NAMALWA (cell line): ENCODE measurements around the gene ZNF787.
"Not testable (repeated sequence)": the region's sequence is repeated elsewhere in the genome, so short reads cannot be mapped to it uniquely, and the experiment has no call there.

Experiments
- DNase-seq: peaks from one replicate; pipeline ENCODE4 v3.0.0-alpha.2; 2015; ENCODE audit warnings: low spot score

ZNF787 gene

GRCh38 chr19:56121180-56122167 lies at the start of gene ZNF787:
ZNF787 (minus strand) TSS chr19:56121295; CDS start chr19:56103217, 18,078 bp downstream.
- peak; percentile 97 for DNase-seq

DNA sequence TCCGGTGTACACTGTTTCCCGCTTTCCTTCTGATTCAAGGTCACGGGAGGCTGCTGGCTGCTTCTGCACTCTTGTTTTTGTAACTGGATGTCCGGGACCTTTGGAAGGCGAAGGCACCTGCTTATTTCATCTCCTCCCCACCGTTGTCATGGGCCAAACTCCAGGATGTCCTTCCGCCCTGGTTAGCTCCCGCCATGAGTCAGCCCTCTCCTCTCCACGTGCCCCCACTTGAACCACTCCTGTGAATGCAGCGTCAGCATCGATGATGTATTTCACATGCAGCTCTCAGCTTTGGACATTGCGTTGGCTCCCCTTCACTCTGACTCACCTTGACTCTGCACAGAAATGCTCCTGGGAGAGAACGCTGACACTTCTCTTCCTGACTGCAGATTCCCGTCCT lies 49.2 kb upstream of the ZNF787 start:
- no peak for DNase-seq

GRCh38 chr19:56167064-56167578 lies 46.0 kb upstream of the ZNF787 start:
- DNase-seq: no peak

DNA sequence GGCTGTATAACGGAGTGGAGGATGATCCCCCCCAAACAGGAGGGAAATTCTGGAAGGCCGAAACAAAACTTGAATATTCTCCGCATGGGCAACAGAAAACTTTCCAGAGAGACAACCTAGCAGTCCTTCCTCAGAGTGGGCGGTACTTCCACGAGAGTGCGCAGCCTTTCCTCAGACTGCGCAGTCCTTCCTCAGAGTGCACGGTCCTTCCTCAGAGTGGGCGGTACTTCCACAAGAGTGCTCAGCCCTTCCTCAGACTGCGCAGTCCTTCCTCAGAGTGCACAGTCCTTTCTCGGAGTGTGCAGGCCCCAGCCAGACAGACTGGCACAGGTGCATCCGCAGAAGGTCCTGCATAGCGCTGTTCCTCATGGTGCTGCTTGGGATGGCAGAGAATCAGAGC lies 42.0 kb upstream of the ZNF787 start:
- no peak for DNase-seq

DNA sequence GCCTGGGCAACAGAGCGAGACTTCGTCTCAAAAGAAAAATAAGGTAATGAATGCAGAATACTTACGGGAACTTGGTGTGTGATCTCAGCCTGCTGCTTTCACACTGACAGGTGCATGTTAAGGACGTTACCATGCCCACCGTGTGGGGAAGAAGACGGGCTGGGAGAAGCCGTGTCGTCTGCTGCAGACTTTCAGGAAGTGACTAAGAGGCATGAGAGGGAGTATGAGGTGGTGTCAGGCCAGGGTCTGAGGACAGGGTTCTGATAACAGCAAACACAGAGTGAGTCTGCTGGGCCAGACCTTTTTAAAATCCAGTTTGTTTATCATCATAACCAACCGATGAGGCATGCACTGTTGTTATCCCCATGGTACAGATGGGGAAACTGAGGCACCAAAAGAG lies 41.2 kb upstream of the ZNF787 start:
- no peak for DNase-seq

DNA sequence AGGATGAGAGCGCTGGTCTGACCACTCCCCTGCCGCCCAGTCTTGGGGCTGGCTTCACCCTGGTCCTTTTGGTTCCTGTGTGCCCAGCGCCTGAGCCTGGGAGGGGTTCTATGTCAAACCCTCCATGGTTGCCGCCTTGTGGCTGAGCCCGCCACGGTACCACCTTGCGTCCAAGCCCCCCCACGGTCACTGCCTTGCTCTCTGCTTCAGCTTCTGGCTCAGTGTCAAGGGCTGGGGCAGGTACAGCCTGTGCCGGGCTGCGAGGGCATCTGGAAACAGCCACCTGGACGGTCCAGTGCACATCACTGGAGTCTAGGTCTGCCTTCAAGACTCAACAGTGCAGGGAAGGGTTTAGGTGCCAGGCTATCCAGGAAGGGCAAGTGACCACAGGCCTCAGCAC lies 40.4 kb upstream of the ZNF787 start:
- no peak for DNase-seq

DNA sequence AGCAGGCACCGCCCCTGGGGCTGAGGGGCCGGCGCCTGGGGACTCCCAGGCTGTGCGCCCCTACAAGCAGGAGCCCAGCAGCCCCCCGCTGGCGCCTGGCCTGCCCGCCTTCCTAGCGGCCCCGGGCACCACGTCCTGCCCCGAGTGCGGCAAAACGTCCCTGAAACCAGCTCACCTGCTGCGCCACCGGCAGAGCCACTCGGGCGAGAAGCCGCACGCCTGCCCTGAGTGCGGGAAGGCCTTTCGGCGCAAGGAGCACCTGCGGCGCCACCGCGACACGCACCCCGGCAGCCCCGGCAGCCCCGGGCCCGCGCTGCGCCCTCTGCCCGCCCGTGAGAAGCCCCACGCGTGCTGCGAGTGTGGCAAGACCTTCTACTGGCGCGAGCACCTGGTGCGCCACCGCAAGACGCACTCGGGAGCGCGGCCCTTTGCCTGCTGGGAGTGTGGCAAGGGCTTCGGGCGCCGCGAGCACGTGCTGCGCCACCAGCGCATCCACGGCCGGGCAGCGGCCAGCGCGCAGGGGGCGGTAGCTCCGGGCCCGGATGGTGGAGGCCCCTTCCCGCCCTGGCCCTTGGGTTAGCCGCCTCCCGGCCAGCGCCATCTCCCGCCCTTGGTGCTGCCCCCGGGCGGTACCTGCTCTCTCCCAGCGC lies 38.7 kb upstream of the ZNF787 start:
- DNase-seq: no peak

- DNase-seq: no peak
These were observed 38.0 kb upstream of the ZNF787 start for GRCh38 chr19:56159009-56159559.

- DNase-seq: no peak
These were observed 37.2 kb upstream of the ZNF787 start for GRCh38 chr19:56158170-56158757.

GRCh38 chr19:56156768-56157167 lies 35.7 kb upstream of the ZNF787 start:
- DNase-seq: no peak

DNA sequence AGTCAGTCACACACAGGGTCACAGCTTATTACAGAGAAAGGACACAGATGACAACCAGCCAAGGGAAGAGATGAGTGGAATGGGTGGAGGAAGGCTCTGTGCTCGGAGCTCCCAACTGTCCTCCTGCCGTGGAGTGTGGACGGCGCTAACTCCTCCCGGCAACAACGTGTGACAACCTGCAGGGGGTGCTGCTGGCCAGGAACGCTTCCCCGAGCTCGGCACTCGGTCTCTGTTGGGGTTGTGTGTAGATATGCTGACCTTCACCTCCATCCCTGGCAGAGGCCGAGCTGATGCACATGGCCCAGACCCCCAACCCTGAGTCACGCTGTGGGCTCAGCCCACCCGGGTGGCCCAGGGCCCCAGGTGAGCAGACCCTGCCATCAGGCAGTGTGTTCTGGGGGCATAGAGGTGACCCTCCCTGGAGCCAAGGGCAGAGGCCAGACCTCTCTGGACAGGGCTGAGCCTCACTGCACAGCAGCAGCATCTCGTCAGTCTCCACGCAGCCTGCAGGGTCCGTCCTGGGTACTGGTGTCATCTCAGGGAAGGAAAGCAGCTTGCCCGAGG lies 34.1 kb upstream of the ZNF787 start:
- no peak for DNase-seq

DNA sequence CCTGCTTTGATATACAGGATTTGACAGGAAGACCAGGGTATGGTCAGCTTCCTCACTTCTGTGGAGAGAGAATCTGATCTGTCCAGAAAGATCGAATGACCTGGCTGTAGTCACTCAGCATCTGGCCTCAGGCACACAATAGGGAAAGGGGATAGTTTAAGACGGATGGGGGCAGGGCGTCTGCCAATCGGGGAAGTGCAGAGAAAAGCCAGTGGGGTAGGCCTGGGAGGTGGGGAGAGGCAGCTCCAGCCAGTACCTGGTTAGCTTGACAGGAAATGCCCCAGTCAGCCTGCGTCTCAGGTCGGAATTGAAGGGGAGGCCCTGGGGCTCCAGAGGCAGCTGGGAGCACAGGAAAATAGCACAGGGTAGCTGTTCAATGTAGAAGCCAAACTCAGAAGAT lies 32.4 kb upstream of the ZNF787 start:
- no peak for DNase-seq

DNA sequence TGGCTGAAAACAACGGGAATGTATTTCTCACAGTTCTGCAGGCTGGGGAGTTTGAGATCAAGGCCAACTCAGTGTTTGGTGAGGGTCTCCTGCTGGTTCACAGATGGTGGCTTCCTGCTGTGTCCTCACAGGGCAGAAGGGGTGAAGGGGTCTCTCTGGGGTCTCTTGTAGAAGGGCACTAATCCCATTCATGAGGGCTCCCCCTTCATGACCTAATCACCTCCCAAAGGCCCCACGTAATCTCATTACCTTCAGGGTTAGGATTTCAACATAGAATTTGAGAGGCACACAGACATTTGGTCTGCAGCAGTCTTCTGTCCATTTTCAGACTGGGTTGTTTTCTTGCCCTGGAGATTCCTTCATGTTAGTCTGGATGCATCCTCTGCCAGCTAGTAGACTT lies 31.5 kb upstream of the ZNF787 start:
- DNase-seq: no peak

GRCh38 chr19:56150358-56150757 lies 29.3 kb upstream of the ZNF787 start:
- DNase-seq: no peak

DNA sequence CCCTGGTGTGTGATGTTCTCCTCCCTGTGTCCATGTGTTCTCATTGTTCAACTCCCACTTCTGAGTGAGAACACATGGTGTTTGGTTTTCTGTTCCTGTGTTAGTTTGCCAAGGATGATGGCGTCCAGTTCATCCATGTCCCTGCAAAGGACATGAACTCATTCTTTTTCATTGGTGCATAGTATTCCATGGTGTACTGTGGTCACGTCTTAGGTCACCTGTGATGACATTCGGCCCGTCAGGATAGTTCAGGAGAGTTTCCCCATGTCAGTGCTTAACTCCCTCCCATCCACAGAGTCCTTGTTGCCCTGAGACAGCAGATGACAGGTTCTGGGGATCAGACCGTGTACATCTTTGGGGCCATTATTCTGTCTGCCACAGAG lies 28.6 kb upstream of the ZNF787 start:
- DNase-seq: no peak

DNA sequence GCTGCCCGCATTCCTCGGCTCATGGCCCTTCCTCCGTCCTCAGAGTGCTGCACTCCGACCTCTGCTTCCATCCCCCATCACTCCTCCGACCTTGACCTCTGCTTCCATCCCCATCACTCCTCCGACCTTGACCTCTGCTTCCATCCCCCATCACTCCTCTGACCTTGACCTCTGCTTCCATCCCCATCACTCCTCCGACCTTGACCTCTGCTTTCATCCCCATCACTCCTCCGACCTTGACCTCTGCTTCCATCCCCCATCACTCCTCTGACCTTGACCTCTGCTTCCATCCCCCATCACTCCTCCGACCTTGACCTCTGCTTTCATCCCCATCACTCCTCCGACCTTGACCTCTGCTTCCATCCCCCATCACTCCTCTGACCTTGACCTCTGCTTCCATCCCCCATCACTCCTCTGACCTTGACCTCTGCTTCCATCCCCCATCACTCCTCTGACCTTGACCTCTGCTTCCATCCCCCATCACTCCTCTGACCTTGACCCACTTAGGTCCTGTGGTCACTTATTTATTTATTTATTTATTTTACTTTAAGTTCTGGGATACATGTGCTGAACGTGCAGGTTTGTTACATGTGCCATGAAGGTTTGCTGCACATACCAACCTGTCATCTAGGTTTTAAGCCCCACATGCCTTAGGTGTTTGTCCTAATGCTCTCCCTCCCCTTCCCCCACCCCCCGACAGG lies 28.0 kb upstream of the ZNF787 start:
- not testable (repeated sequence) for DNase-seq

GRCh38 chr19:56148096-56148495 lies 27.0 kb upstream of the ZNF787 start:
- no peak for DNase-seq

DNA sequence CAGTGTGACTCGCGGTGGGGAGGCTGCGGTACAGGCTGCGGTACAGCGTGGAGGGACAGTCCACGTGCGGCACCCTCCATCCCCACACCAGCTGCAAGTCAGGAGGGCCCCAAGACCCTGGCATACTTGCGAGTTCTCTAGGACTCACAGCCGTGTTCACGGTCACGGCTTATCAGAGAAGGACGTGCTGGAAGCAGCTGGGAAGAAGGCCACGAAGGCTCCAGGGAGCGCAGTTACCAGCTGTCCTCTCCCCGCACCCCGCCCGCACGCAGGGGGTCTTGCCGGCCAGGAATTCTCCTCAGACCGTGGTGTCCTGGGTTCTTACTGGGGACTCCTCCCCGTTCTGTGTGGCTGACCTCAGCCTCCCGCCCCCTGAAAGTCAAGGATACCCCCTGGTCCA lies 26.2 kb upstream of the ZNF787 start:
- no peak for DNase-seq

GRCh38 chr19:56146904-56147303 lies 25.8 kb upstream of the ZNF787 start:
- DNase-seq: no peak

GRCh38 chr19:56145698-56146097 lies 24.6 kb upstream of the ZNF787 start:
- DNase-seq: no peak

DNA sequence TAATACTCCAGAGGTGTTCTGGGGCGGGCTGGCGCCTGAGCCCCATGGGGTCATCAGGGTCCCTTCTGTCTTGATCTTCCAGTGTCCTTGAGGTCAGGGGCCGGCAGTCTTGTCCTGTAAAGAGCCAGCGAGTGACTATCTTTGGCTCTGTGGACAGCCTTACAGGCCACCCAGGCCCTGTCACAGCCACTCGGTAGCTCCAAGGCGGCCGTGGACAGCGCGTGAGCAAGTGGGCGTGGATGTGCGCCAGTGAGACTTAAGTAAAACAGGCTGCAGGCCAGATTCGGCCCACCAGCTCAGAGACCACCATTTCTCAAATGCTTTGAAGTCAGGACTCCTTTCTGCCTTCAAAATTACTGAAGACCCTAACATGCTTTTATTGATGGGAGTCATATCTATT lies 23.7 kb upstream of the ZNF787 start:
- DNase-seq: no peak

DNA sequence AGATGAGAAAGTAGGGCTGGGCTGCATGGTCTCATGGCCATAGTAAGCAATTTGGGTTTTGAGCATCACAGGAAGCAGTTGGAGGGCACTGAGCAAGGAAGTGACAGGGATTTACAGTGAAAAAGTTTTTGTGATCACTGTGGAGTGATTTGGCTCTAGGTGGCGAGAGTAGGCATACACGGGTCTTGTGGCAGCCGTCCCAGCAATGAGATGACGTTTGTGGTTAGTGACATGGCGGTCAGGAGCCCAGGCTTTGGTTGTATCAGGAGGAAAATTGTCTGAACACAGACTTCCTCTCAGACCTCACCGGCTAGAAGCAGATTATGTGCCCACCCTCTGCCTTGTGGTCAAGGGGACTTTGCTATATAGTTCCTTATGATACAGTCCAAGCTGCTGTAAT lies 23.3 kb upstream of the ZNF787 start:
- DNase-seq: no peak
